HG03575 (cell line): ENCODE results near the gene ZP2.
"Not testable (repeated sequence)": the region's sequence is repeated elsewhere in the genome, so short reads cannot be mapped to it uniquely, and the experiment has no call there.

Source experiments
- ATAC-seq: cut with Tn5 transposase; IDR thresholded peaks from one replicate; pipeline ENCODE4 v1.9.1; 2021; ENCODE audit not compliant: unreplicated experiment, insufficient number of reproducible peaks, low FRiP score; ENCODE audit errors: extremely low read depth

Gene ZP2

GRCh38 chr16:21183995-21184394, 27.4 kb downstream of the ZP2 start:
- ATAC-seq, result no peak

GRCh38 chr16:21179983-21180365, 31.4 kb downstream of the ZP2 start:
- ATAC-seq, result no peak

GRCh38 chr16:21179126-21179982, 32.0 kb downstream of the ZP2 start:
- no peak for ATAC-seq

- no peak for ATAC-seq
These were observed 36.0 kb downstream of the ZP2 start for GRCh38 chr16:21175397-21175796.

GRCh38 chr16:21172650-21173049, 38.7 kb downstream of the ZP2 start:
- ATAC-seq, result no peak

- ATAC-seq, result not testable (repeated sequence)
These were observed 41.3 kb downstream of the ZP2 start for GRCh38 chr16:21170116-21170515.

GRCh38 chr16:21169249-21169981, 42.0 kb downstream of the ZP2 start:
- ATAC-seq, result no peak

- no peak for ATAC-seq
These were observed 43.3 kb downstream of the ZP2 start for GRCh38 chr16:21167929-21168602.

GRCh38 chr16:21167360-21167759, 44.0 kb downstream of the ZP2 start:
- ATAC-seq, result no peak

GRCh38 chr16:21166561-21166961, 44.8 kb downstream of the ZP2 start:
- ATAC-seq, result no peak

- no peak for ATAC-seq
These were observed 46.7 kb downstream of the ZP2 start for GRCh38 chr16:21164521-21165168.

GRCh38 chr16:21163576-21163975, 47.8 kb downstream of the ZP2 start:
- no peak for ATAC-seq

- ATAC-seq, result no peak
These were observed 48.7 kb downstream of the ZP2 start for GRCh38 chr16:21162661-21163151.

- ATAC-seq, result no peak
These were observed 50.2 kb downstream of the ZP2 start for GRCh38 chr16:21161211-21161610.

GRCh38 chr16:21160276-21160675, 51.1 kb downstream of the ZP2 start:
- ATAC-seq, result no peak

- no peak for ATAC-seq
These were observed 52.0 kb downstream of the ZP2 start for GRCh38 chr16:21159281-21159951.

GRCh38 chr16:21158208-21159110, 52.9 kb downstream of the ZP2 start, which contains the start of gene LDAF1:
Gene LDAF1 (plus strand): TSS chr16:21158674. CDS start chr16:21161183, 2,509 bp downstream.
- ATAC-seq, result no peak

- no peak for ATAC-seq
These were observed 53.7 kb downstream of the ZP2 start for GRCh38 chr16:21157632-21158031.
